GM23338 (cell line): ENCODE data around the gene STXBP5. TPM values are rescaled to one million over a fixed set of nuclear protein-coding genes. Genes with fewer than 3 reads are reported as not detected.

Experiments used
- ATAC-seq: fragments of 200-7000 bp; cut with Tn5 transposase; 3 replicates; pipeline ENCODE4 v1.9.1; 2020
- DNase-seq: peaks from one replicate; pipeline ENCODE4 v3.0.0-alpha.2; 2015; ENCODE audit warnings: low spot score
- H2AFZ ChIP-seq: fragments of 200-600 bp; sonication (generic); 2 replicates; pipeline ENCODE4 v1.8.0; 2016; ENCODE audit warnings: antibody characterized with exemption, mild to moderate bottlenecking, moderate library complexity
- H3F3A ChIP-seq: fragments of 200-600 bp; sonication (generic); replicated peaks from 2 replicates; pipeline ENCODE4 v1.8.0; 2017; ENCODE audit warnings: antibody characterized with exemption, mixed run types, low read depth
- H3K27ac ChIP-seq: fragments of 200-600 bp; sonication (generic); 2 replicates; pipeline ENCODE4 v1.6.1; 2016; ENCODE audit warnings: low read depth
- H3K27me3 ChIP-seq: fragments of 200-600 bp; sonication (generic); 2 replicates; pipeline ENCODE4 v1.8.0; 2016; ENCODE audit warnings: mild to moderate bottlenecking, mixed run types, moderate library complexity; ENCODE audit not compliant: insufficient read depth
- H3K36me3 ChIP-seq: fragments of 200-600 bp; sonication (generic); 2 replicates; pipeline ENCODE4 v1.8.0; 2016; ENCODE audit warnings: mild to moderate bottlenecking; ENCODE audit not compliant: insufficient read depth
- H3K4me1 ChIP-seq: fragments of 200-600 bp; sonication (generic); 2 replicates; pipeline ENCODE4 v1.8.0; 2016; ENCODE audit warnings: mild to moderate bottlenecking, moderate library complexity; ENCODE audit not compliant: insufficient read depth
- H3K4me2 ChIP-seq: fragments of 200-600 bp; sonication (generic); 2 replicates; pipeline ENCODE4 v1.7.1; 2017; ENCODE audit warnings: mixed run types
- H3K4me3 ChIP-seq: fragments of 200-600 bp; sonication (generic); 2 replicates; pipeline ENCODE4 v1.6.1; 2016; ENCODE audit warnings: mixed run types
- H3K79me2 ChIP-seq: fragments of 200-600 bp; sonication (generic); replicated peaks from 2 replicates; pipeline ENCODE4 v1.8.0; 2017; ENCODE audit warnings: mild to moderate bottlenecking; ENCODE audit not compliant: insufficient read depth
- H3K9me2 ChIP-seq: fragments of 200-600 bp; sonication (generic); 2 replicates; pipeline ENCODE4 v1.8.0; 2017; ENCODE audit not compliant: insufficient read depth
- H4K20me1 ChIP-seq: fragments of 200-600 bp; sonication (generic); replicated peaks from 2 replicates; pipeline ENCODE4 v1.8.0; 2017; ENCODE audit warnings: mild to moderate bottlenecking; ENCODE audit not compliant: insufficient read depth
- H3K27ac Mint-ChIP-seq: 2 replicates; pipeline ENCODE4 v1.8.0; 2020; ENCODE audit warnings: inconsistent platforms, mild to moderate bottlenecking, moderate library complexity, mixed read lengths
- H3K27me3 Mint-ChIP-seq: 3 replicates; pipeline ENCODE4 v1.8.0; 2022; ENCODE audit warnings: low read depth, mild to moderate bottlenecking, moderate library complexity, mixed read lengths, inconsistent platforms; ENCODE audit not compliant: insufficient read depth, poor library complexity
- H3K36me3 Mint-ChIP-seq: 3 replicates; pipeline ENCODE4 v1.8.0; 2021; ENCODE audit warnings: low read depth, mild to moderate bottlenecking, inconsistent platforms, moderate library complexity, mixed read lengths
- H3K4me1 Mint-ChIP-seq: 3 replicates; pipeline ENCODE4 v1.8.0; 2020; ENCODE audit warnings: mild to moderate bottlenecking, inconsistent platforms, mixed read lengths
- H3K4me3 Mint-ChIP-seq: 3 replicates; pipeline ENCODE4 v1.8.0; 2021; ENCODE audit warnings: moderate library complexity, mild to moderate bottlenecking, inconsistent platforms, mixed read lengths
- H3K9me3 Mint-ChIP-seq: 3 replicates; pipeline ENCODE4 v1.8.0; 2020; ENCODE audit warnings: moderate library complexity, mild to moderate bottlenecking, inconsistent platforms, mixed read lengths
- EZH2 ChIP-seq: fragments of 200-600 bp; sonication (generic); IDR thresholded peaks from one replicate; pipeline ENCODE4 v1.8.0; 2017; ENCODE audit warnings: antibody characterized with exemption, mild to moderate bottlenecking, low read depth; ENCODE audit not compliant: unreplicated experiment
- EZH2phosphoT487 ChIP-seq: fragments of 200-600 bp; sonication (generic); IDR thresholded peaks from one replicate; pipeline ENCODE4 v1.8.1; 2018; ENCODE audit warnings: antibody characterized with exemption; ENCODE audit not compliant: unreplicated experiment
- STAT1 ChIP-seq: IDR thresholded peaks from one replicate; pipeline ENCODE4 v1.6.1; 2016; ENCODE audit warnings: antibody characterized with exemption; ENCODE audit not compliant: unreplicated experiment
- polyA plus RNA-seq: library from polyadenylated mRNA; unstranded; fragments of >200 nt; fragmentation: Nextera tagmentation; extraction: Ambion mirVana; gene quantifications from 2 replicates; pipeline ENCODE4 v1.2.1, GENCODE V29; 2016
- total RNA-seq: library from RNA; depleted of rRNA; stranded (reverse); fragments of >200 nt; shearing (Covaris generic); gene quantifications from 2 replicates; pipeline ENCODE4 v1.2.3, GENCODE V29; 2014
- TF ChIP-seq, protein P1 (sequence below): fragments of 250-450 bp; sonication (Bioruptor Pico); IDR thresholded peaks from 2 replicates; pipeline ENCODE4 v1.5.0; 2020; ENCODE audit warnings: mild to moderate bottlenecking, moderate library complexity
- TF ChIP-seq, protein P2 (sequence below), 2 experiments: fragments of 200-600 bp in 1 of 2; sonication (generic) in 1 of 2; conservative IDR thresholded peaks; 2 replicates each; pipeline versions ENCODE4 v1.5.1 to v1.6.1; 2016 to 2017; ENCODE audit warnings: antibody characterized with exemption in 2 of 2, low read depth in 2 of 2, mild to moderate bottlenecking in 2 of 2, moderate library complexity in 1 of 2

Gene STXBP5
- total and polyA plus RNA-seq, 2 experiments from 2014 or later, result 3.9 to 17.8 TPM

DNA sequence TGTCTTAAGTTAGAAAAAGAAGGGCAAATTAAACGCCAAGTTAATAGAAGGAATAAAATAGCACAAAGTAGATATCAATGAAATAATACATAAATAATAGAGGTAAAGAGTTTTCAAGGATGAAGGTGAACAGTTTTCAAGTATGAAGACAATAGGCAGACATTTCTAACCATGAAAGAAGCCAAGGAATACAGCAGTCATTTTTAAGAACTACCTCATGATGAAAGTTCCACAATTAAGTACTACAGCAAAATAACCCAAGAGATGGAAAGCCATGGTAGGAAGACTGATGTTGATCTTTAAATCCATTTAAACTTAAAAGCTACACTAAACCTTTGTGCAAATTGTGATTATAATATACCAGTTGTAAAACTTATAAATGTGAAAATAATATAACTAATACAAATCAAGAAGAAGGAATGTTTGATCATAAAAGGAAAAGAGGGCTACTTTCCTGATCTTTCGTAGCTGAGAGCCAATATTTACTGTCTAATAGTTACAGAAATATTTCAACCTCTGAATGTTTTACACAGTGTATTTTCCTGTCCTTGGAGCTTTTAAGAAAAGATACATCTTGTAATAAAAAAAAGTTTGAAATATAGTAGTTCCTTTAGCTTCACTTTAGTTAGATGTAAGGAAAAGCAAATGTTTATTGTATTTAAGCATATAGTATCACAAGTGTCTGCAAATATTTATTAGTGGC, 143.1 kb downstream of the STXBP5 start (continued):
- TF ChIP-seq, protein P1, sequence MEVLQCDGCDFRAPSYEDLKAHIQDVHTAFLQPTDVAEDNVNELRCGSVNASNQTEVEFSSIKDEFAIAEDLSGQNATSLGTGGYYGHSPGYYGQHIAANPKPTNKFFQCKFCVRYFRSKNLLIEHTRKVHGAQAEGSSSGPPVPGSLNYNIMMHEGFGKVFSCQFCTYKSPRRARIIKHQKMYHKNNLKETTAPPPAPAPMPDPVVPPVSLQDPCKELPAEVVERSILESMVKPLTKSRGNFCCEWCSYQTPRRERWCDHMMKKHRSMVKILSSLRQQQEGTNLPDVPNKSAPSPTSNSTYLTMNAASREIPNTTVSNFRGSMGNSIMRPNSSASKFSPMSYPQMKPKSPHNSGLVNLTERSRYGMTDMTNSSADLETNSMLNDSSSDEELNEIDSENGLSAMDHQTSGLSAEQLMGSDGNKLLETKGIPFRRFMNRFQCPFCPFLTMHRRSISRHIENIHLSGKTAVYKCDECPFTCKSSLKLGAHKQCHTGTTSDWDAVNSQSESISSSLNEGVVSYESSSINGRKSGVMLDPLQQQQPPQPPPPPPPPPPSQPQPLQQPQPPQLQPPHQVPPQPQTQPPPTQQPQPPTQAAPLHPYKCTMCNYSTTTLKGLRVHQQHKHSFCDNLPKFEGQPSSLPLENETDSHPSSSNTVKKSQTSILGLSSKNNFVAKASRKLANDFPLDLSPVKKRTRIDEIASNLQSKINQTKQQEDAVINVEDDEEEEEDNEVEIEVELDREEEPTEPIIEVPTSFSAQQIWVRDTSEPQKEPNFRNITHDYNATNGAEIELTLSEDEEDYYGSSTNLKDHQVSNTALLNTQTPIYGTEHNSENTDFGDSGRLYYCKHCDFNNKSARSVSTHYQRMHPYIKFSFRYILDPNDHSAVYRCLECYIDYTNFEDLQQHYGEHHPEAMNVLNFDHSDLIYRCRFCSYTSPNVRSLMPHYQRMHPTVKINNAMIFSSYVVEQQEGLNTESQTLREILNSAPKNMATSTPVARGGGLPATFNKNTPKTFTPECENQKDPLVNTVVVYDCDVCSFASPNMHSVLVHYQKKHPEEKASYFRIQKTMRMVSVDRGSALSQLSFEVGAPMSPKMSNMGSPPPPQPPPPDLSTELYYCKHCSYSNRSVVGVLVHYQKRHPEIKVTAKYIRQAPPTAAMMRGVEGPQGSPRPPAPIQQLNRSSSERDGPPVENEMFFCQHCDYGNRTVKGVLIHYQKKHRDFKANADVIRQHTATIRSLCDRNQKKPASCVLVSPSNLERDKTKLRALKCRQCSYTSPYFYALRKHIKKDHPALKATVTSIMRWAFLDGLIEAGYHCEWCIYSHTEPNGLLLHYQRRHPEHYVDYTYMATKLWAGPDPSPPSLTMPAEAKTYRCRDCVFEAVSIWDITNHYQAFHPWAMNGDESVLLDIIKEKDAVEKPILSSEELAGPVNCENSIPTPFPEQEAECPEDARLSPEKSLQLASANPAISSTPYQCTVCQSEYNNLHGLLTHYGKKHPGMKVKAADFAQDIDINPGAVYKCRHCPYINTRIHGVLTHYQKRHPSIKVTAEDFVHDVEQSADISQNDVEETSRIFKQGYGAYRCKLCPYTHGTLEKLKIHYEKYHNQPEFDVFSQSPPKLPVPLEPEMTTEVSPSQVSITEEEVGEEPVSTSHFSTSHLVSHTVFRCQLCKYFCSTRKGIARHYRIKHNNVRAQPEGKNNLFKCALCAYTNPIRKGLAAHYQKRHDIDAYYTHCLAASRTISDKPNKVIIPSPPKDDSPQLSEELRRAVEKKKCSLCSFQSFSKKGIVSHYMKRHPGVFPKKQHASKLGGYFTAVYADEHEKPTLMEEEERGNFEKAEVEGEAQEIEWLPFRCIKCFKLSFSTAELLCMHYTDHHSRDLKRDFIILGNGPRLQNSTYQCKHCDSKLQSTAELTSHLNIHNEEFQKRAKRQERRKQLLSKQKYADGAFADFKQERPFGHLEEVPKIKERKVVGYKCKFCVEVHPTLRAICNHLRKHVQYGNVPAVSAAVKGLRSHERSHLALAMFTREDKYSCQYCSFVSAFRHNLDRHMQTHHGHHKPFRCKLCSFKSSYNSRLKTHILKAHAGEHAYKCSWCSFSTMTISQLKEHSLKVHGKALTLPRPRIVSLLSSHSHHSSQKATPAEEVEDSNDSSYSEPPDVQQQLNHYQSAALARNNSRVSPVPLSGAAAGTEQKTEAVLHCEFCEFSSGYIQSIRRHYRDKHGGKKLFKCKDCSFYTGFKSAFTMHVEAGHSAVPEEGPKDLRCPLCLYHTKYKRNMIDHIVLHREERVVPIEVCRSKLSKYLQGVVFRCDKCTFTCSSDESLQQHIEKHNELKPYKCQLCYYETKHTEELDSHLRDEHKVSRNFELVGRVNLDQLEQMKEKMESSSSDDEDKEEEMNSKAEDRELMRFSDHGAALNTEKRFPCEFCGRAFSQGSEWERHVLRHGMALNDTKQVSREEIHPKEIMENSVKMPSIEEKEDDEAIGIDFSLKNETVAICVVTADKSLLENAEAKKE (CRISPR knock-in tag), result no peak

DNA sequence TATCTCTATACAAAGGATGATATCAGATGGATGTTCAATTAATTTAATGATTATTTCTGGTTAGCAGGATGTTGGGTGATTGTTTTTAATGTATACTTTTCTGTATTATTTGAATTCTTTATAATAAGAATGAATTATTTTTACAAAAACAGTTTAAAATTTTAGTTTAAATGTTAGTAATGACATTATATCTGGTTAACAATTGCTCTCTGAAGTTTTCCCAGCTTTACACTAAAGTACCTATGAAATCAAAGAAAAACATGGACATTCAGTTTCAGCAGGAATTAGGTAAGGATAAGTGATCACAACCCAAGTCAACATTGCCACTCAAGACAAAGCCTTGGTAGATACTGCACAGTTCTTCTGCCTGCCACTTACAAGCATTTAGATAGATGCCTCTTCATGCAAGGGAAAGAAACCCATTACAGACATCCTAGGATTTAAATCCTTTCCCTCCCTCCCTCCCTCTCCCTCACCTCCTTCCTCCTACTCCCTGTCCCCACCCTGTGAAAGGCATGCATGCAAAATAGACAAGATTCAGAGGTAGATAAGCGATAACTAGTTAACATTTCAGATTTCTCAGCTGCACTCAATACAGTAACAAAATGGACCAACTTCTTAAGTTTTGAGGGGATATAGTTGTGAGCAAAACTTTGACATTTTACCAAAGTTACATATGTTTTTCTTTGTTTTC, 143.8 kb downstream of the STXBP5 start:
- no peak overlapping the region for H3K27ac ChIP-seq
- no peaks in the 10 kb centered on the region; the same call in 2 of the 3 replicates for H3K4me1 Mint-ChIP-seq
- no peak for ATAC-seq
- TF ChIP-seq, protein P2, sequence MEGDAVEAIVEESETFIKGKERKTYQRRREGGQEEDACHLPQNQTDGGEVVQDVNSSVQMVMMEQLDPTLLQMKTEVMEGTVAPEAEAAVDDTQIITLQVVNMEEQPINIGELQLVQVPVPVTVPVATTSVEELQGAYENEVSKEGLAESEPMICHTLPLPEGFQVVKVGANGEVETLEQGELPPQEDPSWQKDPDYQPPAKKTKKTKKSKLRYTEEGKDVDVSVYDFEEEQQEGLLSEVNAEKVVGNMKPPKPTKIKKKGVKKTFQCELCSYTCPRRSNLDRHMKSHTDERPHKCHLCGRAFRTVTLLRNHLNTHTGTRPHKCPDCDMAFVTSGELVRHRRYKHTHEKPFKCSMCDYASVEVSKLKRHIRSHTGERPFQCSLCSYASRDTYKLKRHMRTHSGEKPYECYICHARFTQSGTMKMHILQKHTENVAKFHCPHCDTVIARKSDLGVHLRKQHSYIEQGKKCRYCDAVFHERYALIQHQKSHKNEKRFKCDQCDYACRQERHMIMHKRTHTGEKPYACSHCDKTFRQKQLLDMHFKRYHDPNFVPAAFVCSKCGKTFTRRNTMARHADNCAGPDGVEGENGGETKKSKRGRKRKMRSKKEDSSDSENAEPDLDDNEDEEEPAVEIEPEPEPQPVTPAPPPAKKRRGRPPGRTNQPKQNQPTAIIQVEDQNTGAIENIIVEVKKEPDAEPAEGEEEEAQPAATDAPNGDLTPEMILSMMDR (conservative IDR thresholded peaks at IDR 0.05; ENCODE audit: low read depth in 2 of 2), result no peak
- TF ChIP-seq, protein P1 (CRISPR knock-in tag), result no peak
- TF ChIP-seq EZH2, result no peak
- no peak for TF ChIP-seq EZH2phosphoT487
- TF ChIP-seq STAT1, result no peak

More for the DNA sequence above, 143.8 kb downstream of the STXBP5 start:
- no peak overlapping the region for H3K4me3 Mint-ChIP-seq
- H3K36me3 Mint-ChIP-seq, result no peaks in the 10 kb centered on the region
- no peak overlapping the region for H3K27ac Mint-ChIP-seq
- Histone ChIP-seq H2AFZ (no peak overlapping the region), H3K9me2 (no peaks in the 10 kb centered on the region), H3K4me3 (no peak overlapping the region), H3K4me1 (no peaks in the 10 kb centered on the region), H3K79me2 (no peaks in the 10 kb centered on the region), H3K36me3 (no peaks in the 10 kb centered on the region), H3K4me2 (no peak overlapping the region), H4K20me1 (no peaks in the 10 kb centered on the region), H3K27me3 (no peaks in the 10 kb centered on the region), H3F3A (no peaks in the 10 kb centered on the region)
- no peaks in the 10 kb centered on the region for H3K9me3 Mint-ChIP-seq
- H3K27me3 Mint-ChIP-seq, result no peaks in the 10 kb centered on the region
- DNase-seq, result peak; percentile 3
